GM18505 (cell line): ENCODE results near the gene ACAP3.

Experiments
- ATAC-seq: cut with Tn5 transposase; IDR thresholded peaks from one replicate; pipeline ENCODE4 v1.9.1; 2021; ENCODE audit not compliant: unreplicated experiment
- POLR2A ChIP-seq: IDR thresholded peaks from 4 replicates; pipeline ENCODE4 v1.6.1; 2011; ENCODE audit warnings: borderline replicate concordance; ENCODE audit not compliant: insufficient read depth, insufficient read length; ENCODE audit errors: extremely low read depth

The ACAP3 gene, protein sequence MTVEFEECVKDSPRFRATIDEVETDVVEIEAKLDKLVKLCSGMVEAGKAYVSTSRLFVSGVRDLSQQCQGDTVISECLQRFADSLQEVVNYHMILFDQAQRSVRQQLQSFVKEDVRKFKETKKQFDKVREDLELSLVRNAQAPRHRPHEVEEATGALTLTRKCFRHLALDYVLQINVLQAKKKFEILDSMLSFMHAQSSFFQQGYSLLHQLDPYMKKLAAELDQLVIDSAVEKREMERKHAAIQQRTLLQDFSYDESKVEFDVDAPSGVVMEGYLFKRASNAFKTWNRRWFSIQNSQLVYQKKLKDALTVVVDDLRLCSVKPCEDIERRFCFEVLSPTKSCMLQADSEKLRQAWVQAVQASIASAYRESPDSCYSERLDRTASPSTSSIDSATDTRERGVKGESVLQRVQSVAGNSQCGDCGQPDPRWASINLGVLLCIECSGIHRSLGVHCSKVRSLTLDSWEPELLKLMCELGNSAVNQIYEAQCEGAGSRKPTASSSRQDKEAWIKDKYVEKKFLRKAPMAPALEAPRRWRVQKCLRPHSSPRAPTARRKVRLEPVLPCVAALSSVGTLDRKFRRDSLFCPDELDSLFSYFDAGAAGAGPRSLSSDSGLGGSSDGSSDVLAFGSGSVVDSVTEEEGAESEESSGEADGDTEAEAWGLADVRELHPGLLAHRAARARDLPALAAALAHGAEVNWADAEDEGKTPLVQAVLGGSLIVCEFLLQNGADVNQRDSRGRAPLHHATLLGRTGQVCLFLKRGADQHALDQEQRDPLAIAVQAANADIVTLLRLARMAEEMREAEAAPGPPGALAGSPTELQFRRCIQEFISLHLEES

DNA sequence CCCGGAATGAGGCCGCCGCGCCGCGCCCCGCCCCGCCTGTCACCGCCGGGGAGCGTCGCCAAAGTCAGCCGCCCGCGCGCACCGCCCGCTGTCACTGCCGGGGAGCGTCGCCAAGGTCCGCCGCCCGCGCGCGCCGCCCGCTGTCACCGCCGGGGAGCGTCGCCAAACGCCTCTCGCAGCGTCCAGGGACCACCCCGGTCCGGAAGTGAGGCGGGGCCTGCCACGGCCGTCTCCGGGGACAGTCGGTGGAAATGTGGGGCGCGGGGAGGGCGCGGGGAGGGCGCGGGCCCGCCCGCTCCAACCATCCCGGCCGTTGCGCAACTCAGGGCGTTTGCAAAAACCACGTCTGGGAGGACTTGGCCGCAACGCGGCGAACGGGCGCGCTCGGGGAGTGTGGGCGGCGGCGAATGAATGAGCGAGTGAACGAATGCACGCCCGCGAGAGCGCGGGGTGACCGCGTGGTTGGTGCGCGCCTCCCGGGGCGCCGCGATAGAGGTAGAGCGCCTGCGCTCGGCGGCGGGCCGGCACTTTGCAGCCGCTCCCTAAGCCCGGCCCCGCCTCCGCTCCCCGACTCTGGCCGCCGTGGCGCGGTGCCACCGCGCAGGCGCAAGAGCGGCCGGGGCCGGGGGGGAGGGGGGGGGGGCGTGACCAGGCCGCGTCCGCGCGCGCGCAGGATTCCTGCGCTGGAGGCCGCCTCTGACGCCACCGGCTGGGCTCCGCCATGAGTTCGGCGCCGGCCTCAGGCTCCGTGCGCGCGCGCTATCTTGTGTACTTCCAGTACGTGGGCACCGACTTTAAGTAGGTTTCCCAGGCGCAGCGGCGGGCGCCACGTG lies at the start of gene ACAP3, which contains the start of gene PUSL1:
TSS of gene ACAP3 (minus strand) at position 8 of the 833 bp plus-strand sequence. CDS start 115 bp downstream, outside the sequence.
TSS of gene PUSL1 (plus strand) at position 675 of the 833 bp plus-strand sequence. CDS start at position 722, 47 bp downstream.
- peak; percentile 52 for ATAC-seq
- TF ChIP-seq POLR2A, result peak; percentile 59

- no peak for ATAC-seq
- TF ChIP-seq POLR2A, result no peak
Observed at GRCh38 chr1:1356796-1357401, 49.2 kb upstream of the ACAP3 start.

DNA sequence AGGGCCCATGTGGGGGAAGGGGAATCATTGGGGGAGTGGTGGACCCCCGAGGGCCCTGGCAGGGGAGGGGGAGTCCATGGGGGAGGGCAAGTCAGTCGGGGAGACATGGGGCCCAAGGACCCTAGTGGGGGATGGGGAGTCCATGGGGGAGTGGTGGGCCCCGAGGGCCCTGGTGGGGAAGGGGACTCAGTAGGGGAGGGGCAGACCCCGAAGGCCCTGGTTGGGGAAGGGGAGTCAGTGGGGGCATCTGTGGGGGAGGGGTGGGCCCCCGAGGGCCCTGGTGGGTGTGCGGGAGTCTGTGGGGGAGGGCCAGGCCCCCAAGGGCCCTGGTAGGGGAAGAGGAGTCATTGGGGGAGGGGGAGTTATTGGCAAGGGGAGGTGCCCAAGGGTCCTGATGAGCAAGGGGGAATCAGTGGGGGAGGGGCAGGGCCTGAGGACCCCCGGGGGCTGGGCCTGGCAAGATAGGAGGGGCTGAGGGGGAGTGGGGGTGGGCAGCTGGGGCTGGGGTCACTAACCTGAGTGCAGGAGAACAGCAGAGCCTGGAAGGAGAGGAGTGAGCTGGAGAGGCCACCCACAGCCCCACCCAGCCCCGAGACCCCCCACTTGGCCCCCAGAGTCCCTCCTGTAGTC lies 48.6 kb upstream of the ACAP3 start:
- no peak for ATAC-seq
- no peak for TF ChIP-seq POLR2A

DNA sequence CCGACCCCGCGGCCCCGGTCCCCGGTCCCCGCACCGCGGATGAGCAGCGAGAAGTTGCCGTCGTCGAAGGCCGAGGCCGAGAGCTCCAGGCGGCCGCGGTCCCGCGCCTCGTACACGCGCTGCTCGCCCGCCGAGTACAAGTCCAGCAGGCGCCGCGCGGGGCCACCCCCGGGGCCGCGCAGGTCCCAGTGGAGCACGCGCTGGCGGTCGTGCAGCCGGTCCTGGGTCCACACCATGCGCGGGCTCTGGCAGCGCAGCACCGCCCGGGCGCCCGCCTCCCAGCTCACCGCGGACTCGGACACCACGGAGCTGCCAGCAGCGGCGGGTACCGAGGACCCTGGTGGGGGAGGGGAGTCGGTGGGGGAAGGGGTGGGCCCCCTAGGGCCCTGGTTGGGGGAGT lies 47.7 kb upstream of the ACAP3 start:
- ATAC-seq, result no peak
- TF ChIP-seq POLR2A, result no peak

GRCh38 chr1:1354271-1355247 lies 46.8 kb upstream of the ACAP3 start:
- no peak for ATAC-seq

GRCh38 chr1:1353389-1354151 lies 45.8 kb upstream of the ACAP3 start:
- TF ChIP-seq POLR2A, result no peak
- no peak for ATAC-seq

More at GRCh38 chr1:1354271-1355247, 46.8 kb upstream of the ACAP3 start:
- no peak for TF ChIP-seq POLR2A

DNA sequence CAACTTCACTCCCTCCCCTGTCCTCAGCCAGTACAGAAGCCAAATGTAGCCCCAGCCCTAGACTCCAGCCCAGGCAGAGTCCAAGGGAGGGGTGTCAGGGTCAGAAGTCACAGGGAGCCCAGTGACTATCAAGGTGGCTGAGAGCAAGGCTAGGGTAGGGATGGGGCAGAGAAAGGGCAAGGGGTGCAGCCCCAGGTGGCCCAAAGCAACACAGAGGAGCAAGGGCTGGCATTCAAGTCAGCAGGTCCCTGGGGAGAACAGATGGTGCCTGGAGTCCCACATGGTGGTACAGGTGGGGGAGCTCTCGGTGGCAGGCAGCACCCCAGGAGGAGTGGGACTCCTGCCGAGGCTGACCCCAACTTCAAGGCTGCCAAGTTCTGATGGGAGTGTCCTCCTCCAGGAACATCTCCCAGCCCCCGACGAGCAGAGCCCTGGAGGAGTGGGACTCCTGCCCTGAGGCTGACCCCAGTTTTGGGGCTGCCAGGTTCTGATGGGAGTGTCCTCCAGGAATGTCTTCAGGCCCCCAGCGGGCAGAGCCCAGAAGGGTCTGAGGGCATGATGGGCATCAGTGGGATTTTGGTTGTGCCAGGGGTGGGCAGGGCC lies 45.2 kb upstream of the ACAP3 start:
- no peak for TF ChIP-seq POLR2A
- ATAC-seq, result no peak

GRCh38 chr1:1351511-1352427 lies 44.0 kb upstream of the ACAP3 start:
- no peak for ATAC-seq
- TF ChIP-seq POLR2A, result no peak

- peak; percentile 67 for TF ChIP-seq POLR2A
- ATAC-seq, result peak; percentile 58
Observed at GRCh38 chr1:1349256-1350012, 41.7 kb upstream of the ACAP3 start, which contains the start of gene DVL1. TSS of gene DVL1 (minus strand) at chr1:1349418. CDS start at chr1:1349065, 353 bp downstream.
